CD14-positive monocyte (primary cell): ENCODE results near the gene PPP1R1B. TPM values are rescaled to one million over a fixed set of nuclear protein-coding genes. Genes with fewer than 3 reads are reported as not detected.

Experiments
- DNase-seq, 3 donors: peaks; one replicate each; pipeline ENCODE4 v3.0.0-alpha.2; 2011 to 2022
- H2AFZ ChIP-seq: 2 replicates; pipeline ENCODE4 v1.6.0; 2012; ENCODE audit warnings: mild to moderate bottlenecking, low read depth, low read length, inconsistent platforms; ENCODE audit not compliant: insufficient read depth, poor library complexity, severe bottlenecking
- H3K27ac ChIP-seq, 2 donors: 1 replicate in 1 of 2; 2 replicates in 1 of 2; pipeline ENCODE4 v1.5.1; 2012 to 2013; ENCODE audit warnings: low read length in 2 of 2, control low read depth in 1 of 2, inconsistent platforms in 1 of 2, low read depth in 1 of 2, mild to moderate bottlenecking in 1 of 2
- H3K27me3 ChIP-seq, 2 donors: one replicate each; pipeline versions ENCODE4 v1.6.0 to v1.6.1; 2011 to 2013; ENCODE audit warnings: low read length in 2 of 2; ENCODE audit not compliant: control insufficient read depth in 2 of 2, insufficient read depth in 2 of 2
- H3K36me3 ChIP-seq, 2 donors: replicated peaks in 1 of 2; 1 replicate in 1 of 2; 2 replicates in 1 of 2; pipeline versions ENCODE4 v1.5.1 to v1.6.1; 2012 to 2013; ENCODE audit warnings: low read length in 2 of 2, control low read depth in 1 of 2, inconsistent platforms in 1 of 2, mild to moderate bottlenecking in 1 of 2; ENCODE audit not compliant: insufficient read depth in 2 of 2, control insufficient read depth in 1 of 2
- H3K4me1 ChIP-seq, 2 donors: 1 replicate in 1 of 2; 2 replicates in 1 of 2; pipeline versions ENCODE4 v1.5.1 to v1.6.1; 2012 to 2013; ENCODE audit warnings: low read length in 2 of 2, control low read depth in 1 of 2, inconsistent platforms in 1 of 2, mild to moderate bottlenecking in 1 of 2, moderate library complexity in 1 of 2; ENCODE audit not compliant: insufficient read depth in 2 of 2, control insufficient read depth in 1 of 2
- H3K4me2 ChIP-seq: replicated peaks from 2 replicates; pipeline ENCODE3; 2012; ENCODE audit warnings: low read length, moderate library complexity, mild to moderate bottlenecking; ENCODE audit not compliant: poor library complexity, severe bottlenecking; ENCODE audit errors: extremely low read depth
- H3K4me3 ChIP-seq, 3 experiments: fragments of 200-600 bp in 1 of 3; sonication (generic) in 1 of 3; replicated peaks in 1 of 3; 1 replicate in 2 of 3; 2 replicates in 1 of 3; pipeline ENCODE4 v1.5.1; 2011 to 2013; ENCODE audit warnings: low read length in 3 of 3, mild to moderate bottlenecking in 3 of 3, control low read depth in 2 of 3, low read depth in 2 of 3, inconsistent platforms in 1 of 3, moderate library complexity in 1 of 3
- H3K79me2 ChIP-seq: 2 replicates; pipeline ENCODE4 v1.6.0; 2012; ENCODE audit warnings: mild to moderate bottlenecking, control low read depth, inconsistent platforms, low read length, moderate library complexity; ENCODE audit not compliant: insufficient read depth
- H3K9ac ChIP-seq: 2 replicates; pipeline ENCODE4 v1.6.0; 2017; ENCODE audit warnings: low read length, mild to moderate bottlenecking; ENCODE audit not compliant: insufficient read depth, poor library complexity, severe bottlenecking
- H3K9me3 ChIP-seq, 2 donors: replicated peaks in 1 of 2; 1 replicate in 1 of 2; 2 replicates in 1 of 2; pipeline versions ENCODE4 v1.5.1 to v1.6.1; 2012 to 2013; ENCODE audit warnings: low read length in 2 of 2, control low read depth in 1 of 2; ENCODE audit not compliant: control insufficient read depth in 1 of 2, insufficient read depth in 1 of 2
- H4K20me1 ChIP-seq: 2 replicates; pipeline ENCODE4 v1.6.0; 2012; ENCODE audit warnings: mild to moderate bottlenecking, low read length, control low read depth, moderate library complexity; ENCODE audit not compliant: insufficient read depth
- H3K27ac Mint-ChIP-seq, 7 donors: one replicate each; pipeline ENCODE4 v1.8.0; 2020; ENCODE audit warnings: mild to moderate bottlenecking in 7 of 7, mixed read lengths in 7 of 7, moderate library complexity in 6 of 7, inconsistent platforms in 2 of 7
- H3K27me3 Mint-ChIP-seq, 3 donors: one replicate each; pipeline ENCODE4 v1.8.0; 2021 to 2022; ENCODE audit warnings: low read depth in 3 of 3, mild to moderate bottlenecking in 3 of 3, mixed read lengths in 3 of 3, moderate library complexity in 3 of 3, inconsistent platforms in 1 of 3
- H3K36me3 Mint-ChIP-seq, 2 donors: one replicate each; pipeline ENCODE4 v1.8.0; 2020; ENCODE audit warnings: mixed read lengths in 2 of 2, inconsistent platforms in 1 of 2, mild to moderate bottlenecking in 1 of 2
- H3K4me1 Mint-ChIP-seq: one replicate; pipeline ENCODE4 v1.8.0; 2020; ENCODE audit warnings: mild to moderate bottlenecking, mixed read lengths
- H3K4me3 Mint-ChIP-seq, 2 donors: one replicate each; pipeline ENCODE4 v1.8.0; 2020; ENCODE audit warnings: mild to moderate bottlenecking in 2 of 2, mixed read lengths in 2 of 2, moderate library complexity in 1 of 2
- H3K9me3 Mint-ChIP-seq, 7 donors: one replicate each; pipeline ENCODE4 v1.8.0; 2020 to 2022; ENCODE audit warnings: mixed read lengths in 7 of 7, mild to moderate bottlenecking in 6 of 7, moderate library complexity in 6 of 7, inconsistent platforms in 2 of 7
- CTCF ChIP-seq: fragments of 200-600 bp; IDR thresholded peaks from one replicate; pipeline ENCODE4 v1.8.0; 2022; ENCODE audit warnings: antibody characterized with exemption, mild to moderate bottlenecking
- WGBS: methylation state at CpG from one replicate; pipeline ENCODE4 v1.1.5; 2013; ENCODE audit warnings: missing lambda C conversion rate; ENCODE audit not compliant: insufficient coverage; 5-methylcytosine and 5-hydroxymethylcytosine counted together
- intact Hi-C, 2 donors: fragments of 100-400 bp; cut with micrococcal nuclease; formaldehyde crosslinking; loops; one replicate each; pipeline versions ENCODE4 v1.15.0 to v1.15.1; 2023
- polyA plus RNA-seq, 3 donors: library from polyadenylated mRNA; depleted of rRNA in 1 of 3; unstranded in 2 of 3; stranded (reverse) in 1 of 3; fragments of 300-500 nt in 2 of 3; fragments of >200 nt in 1 of 3; fragmentation: Illumina TruSeq in 2 of 3; gene quantifications; 1 replicate in 2 of 3; 2 replicates in 1 of 3; pipeline ENCODE4 v1.2.3, GENCODE V29; 2012 to 2021

The PPP1R1B gene
- polyA plus RNA-seq, 3 donors = 0.05 TPM; not detected in 2

- no peaks in the 10 kb centered on the region for H3K9me3 ChIP-seq
- intact Hi-C loops = no loop called here
- H3K27ac ChIP-seq = no peak overlapping the region
- H3K27me3 ChIP-seq = peaks cover 0 to 19% of the 10 kb centered on the region in 2 donors
- H3K4me2 ChIP-seq = no peak overlapping the region
- peaks cover 5 to 10% of the 10 kb centered on the region in 2 donors for H3K4me1 ChIP-seq
- no peak for DNase-seq
- Mint-ChIP-seq H3K27ac (no peak overlapping the region), H3K27me3 (peaks cover 13 to 33% (median 29%) of the 10 kb centered on the region in 3 donors), H3K4me3 (no peak overlapping the region), H3K9me3 (peaks cover 0 to 2% (median 0%) of the 10 kb centered on the region in 7 donors), H3K4me1 (peaks cover 22% of the 10 kb centered on the region), H3K36me3 (peaks cover 17 to 20% of the 10 kb centered on the region in 2 donors)
- no peak overlapping the region for H3K4me3 ChIP-seq
- no peaks in the 10 kb centered on the region for H3K79me2 ChIP-seq
- TF ChIP-seq CTCF = no peak
- 70% methylated on average over 9 of the region's 11 CpGs for WGBS
- peaks cover 0 to 3% of the 10 kb centered on the region in 2 donors for H3K36me3 ChIP-seq
- no peak overlapping the region for H2AFZ ChIP-seq
- H4K20me1 ChIP-seq = no peaks in the 10 kb centered on the region
- H3K9ac ChIP-seq = no peak overlapping the region
Measured at GRCh38 chr17:39674702-39675389, 48.1 kb downstream of the PPP1R1B start.

- Histone ChIP-seq H3K9me3 (no peaks in the 10 kb centered on the region), H3K27me3 (peaks cover 0 to 12% of the 10 kb centered on the region in 2 donors), H2AFZ (no peak overlapping the region), H3K9ac (no peak overlapping the region), H3K4me3 (no peak overlapping the region), H3K79me2 (no peaks in the 10 kb centered on the region), H3K36me3 (peaks cover 0 to 3% of the 10 kb centered on the region in 2 donors), H3K27ac (no peak overlapping the region), H4K20me1 (no peaks in the 10 kb centered on the region), H3K4me1 (peaks cover 11 to 14% of the 10 kb centered on the region in 2 donors), H3K4me2 (no peak overlapping the region)
- intact Hi-C loops = no loop called here
- H3K27ac Mint-ChIP-seq = no peak overlapping the region
- H3K4me3 Mint-ChIP-seq = no peak overlapping the region
- no peak for TF ChIP-seq CTCF
- H3K36me3 Mint-ChIP-seq = peaks cover 22 to 25% of the 10 kb centered on the region in 2 donors
- WGBS = 78% methylated on average over 9 of the region's 10 CpGs
- peaks cover 0 to 2% (median 0%) of the 10 kb centered on the region in 7 donors for H3K9me3 Mint-ChIP-seq
- peaks cover 13 to 26% (median 24%) of the 10 kb centered on the region in 3 donors for H3K27me3 Mint-ChIP-seq
- peaks cover 29% of the 10 kb centered on the region for H3K4me1 Mint-ChIP-seq
- DNase-seq = no peak
Measured at GRCh38 chr17:39675390-39676082, 48.8 kb downstream of the PPP1R1B start.
